T1000 (cell line): Measurements from ENCODE around the gene RGS6.
A peak's percentile ranks its signal among the peaks of the same experiment; 100 is the strongest.

ENCODE experiments used
- DNase-seq: peaks from one replicate; lab custom pipeline; 2025; ENCODE audit warnings: mixed read lengths; lab: John Stamatoyannopoulos, UW

Gene RGS6

GRCh38 chr14:72503271-72503670 lies 571.0 kb downstream of the RGS6 start:
- no peak for DNase-seq

GRCh38 chr14:72503696-72504368 lies 571.6 kb downstream of the RGS6 start:
- DNase-seq = no peak

- DNase-seq = no peak
Measured at GRCh38 chr14:72510566-72510965, 578.3 kb downstream of the RGS6 start.

- no peak for DNase-seq
Measured at GRCh38 chr14:72512281-72512680, 580.1 kb downstream of the RGS6 start.

- no peak for DNase-seq
Measured at GRCh38 chr14:72512925-72513324, 580.7 kb downstream of the RGS6 start.

GRCh38 chr14:72513346-72513745 lies 581.1 kb downstream of the RGS6 start:
- no peak for DNase-seq

GRCh38 chr14:72513965-72514659 lies 581.9 kb downstream of the RGS6 start:
- DNase-seq = peak; percentile 34

- DNase-seq = no peak
Measured at GRCh38 chr14:72514660-72515025, 582.4 kb downstream of the RGS6 start.

GRCh38 chr14:72515779-72516770 lies 583.8 kb downstream of the RGS6 start:
- DNase-seq = no peak

GRCh38 chr14:72516936-72517700 lies 584.9 kb downstream of the RGS6 start:
- DNase-seq = peak; percentile 67

- DNase-seq = no peak
Measured at GRCh38 chr14:72517736-72518135, 585.5 kb downstream of the RGS6 start.

GRCh38 chr14:72518809-72519377 lies 586.7 kb downstream of the RGS6 start:
- DNase-seq = no peak

- DNase-seq = no peak
Measured at GRCh38 chr14:72519543-72519942, 587.3 kb downstream of the RGS6 start.

GRCh38 chr14:72521045-72521444 lies 588.8 kb downstream of the RGS6 start:
- no peak for DNase-seq

- no peak for DNase-seq
Measured at GRCh38 chr14:72521968-72522741, 589.9 kb downstream of the RGS6 start.

- DNase-seq = no peak
Measured at GRCh38 chr14:72522847-72523246, 590.6 kb downstream of the RGS6 start.

- no peak for DNase-seq
Measured at GRCh38 chr14:72523424-72524294, 591.4 kb downstream of the RGS6 start.

GRCh38 chr14:72524295-72524629 lies 592.0 kb downstream of the RGS6 start:
- DNase-seq = no peak

GRCh38 chr14:72525087-72525915 lies 593.1 kb downstream of the RGS6 start:
- DNase-seq = no peak
